Chondrocyte (in vitro differentiated cells): ENCODE measurements around the gene EIF4A3. TPM values are rescaled to one million over a fixed set of nuclear protein-coding genes. Genes with fewer than 3 reads are reported as not detected.

Experiments used
- DNase-seq: peaks from one replicate; pipeline ENCODE4 v3.0.0; 2021; ENCODE audit warnings: mixed read lengths, low spot score
- H3K27ac Mint-ChIP-seq: one replicate; pipeline ENCODE4 v1.8.0; 2021; ENCODE audit warnings: mild to moderate bottlenecking, moderate library complexity, mixed read lengths; ENCODE audit not compliant: unreplicated experiment
- H3K27me3 Mint-ChIP-seq: 2 replicates; pipeline ENCODE4 v1.8.0; 2021; ENCODE audit warnings: low read depth, mixed read lengths
- H3K36me3 Mint-ChIP-seq: 2 replicates; pipeline ENCODE4 v1.8.0; 2021; ENCODE audit warnings: low read depth, mixed read lengths
- H3K4me1 Mint-ChIP-seq: 2 replicates; pipeline ENCODE4 v1.8.0; 2021; ENCODE audit warnings: low read depth, mild to moderate bottlenecking, mixed read lengths
- H3K4me3 Mint-ChIP-seq: one replicate; pipeline ENCODE4 v1.8.0; 2021; ENCODE audit warnings: mild to moderate bottlenecking, moderate library complexity, mixed read lengths; ENCODE audit not compliant: unreplicated experiment
- H3K9me3 Mint-ChIP-seq: 2 replicates; pipeline ENCODE4 v1.8.0; 2021; ENCODE audit warnings: low read depth, mixed read lengths
- total RNA-seq: library from RNA; stranded (reverse); gene quantifications from 3 replicates; pipeline ENCODE4 v1.2.1, GENCODE V29; 2021
- TF ChIP-seq, protein P1 (sequence below): fragments of 200-600 bp; sonication (generic); IDR thresholded peaks from 2 replicates; pipeline ENCODE4 v1.5.0; 2021; ENCODE audit warnings: antibody characterized with exemption, mild to moderate bottlenecking, moderate library complexity

EIF4A3 gene
- total RNA-seq, 1 donor from 2014 or later: 64.0 TPM

GRCh38 chr17:80173916-80174315 lies 27.0 kb upstream of the EIF4A3 start:
- H3K27ac Mint-ChIP-seq: no peak overlapping the region
- H3K4me1 Mint-ChIP-seq: no peaks in the 10 kb centered on the region
- no peak for DNase-seq
- peaks cover 10% of the 10 kb centered on the region for H3K27me3 Mint-ChIP-seq
- H3K36me3 Mint-ChIP-seq: peaks cover 1% of the 10 kb centered on the region
- TF ChIP-seq, protein P1, sequence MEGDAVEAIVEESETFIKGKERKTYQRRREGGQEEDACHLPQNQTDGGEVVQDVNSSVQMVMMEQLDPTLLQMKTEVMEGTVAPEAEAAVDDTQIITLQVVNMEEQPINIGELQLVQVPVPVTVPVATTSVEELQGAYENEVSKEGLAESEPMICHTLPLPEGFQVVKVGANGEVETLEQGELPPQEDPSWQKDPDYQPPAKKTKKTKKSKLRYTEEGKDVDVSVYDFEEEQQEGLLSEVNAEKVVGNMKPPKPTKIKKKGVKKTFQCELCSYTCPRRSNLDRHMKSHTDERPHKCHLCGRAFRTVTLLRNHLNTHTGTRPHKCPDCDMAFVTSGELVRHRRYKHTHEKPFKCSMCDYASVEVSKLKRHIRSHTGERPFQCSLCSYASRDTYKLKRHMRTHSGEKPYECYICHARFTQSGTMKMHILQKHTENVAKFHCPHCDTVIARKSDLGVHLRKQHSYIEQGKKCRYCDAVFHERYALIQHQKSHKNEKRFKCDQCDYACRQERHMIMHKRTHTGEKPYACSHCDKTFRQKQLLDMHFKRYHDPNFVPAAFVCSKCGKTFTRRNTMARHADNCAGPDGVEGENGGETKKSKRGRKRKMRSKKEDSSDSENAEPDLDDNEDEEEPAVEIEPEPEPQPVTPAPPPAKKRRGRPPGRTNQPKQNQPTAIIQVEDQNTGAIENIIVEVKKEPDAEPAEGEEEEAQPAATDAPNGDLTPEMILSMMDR: no peak
- H3K9me3 Mint-ChIP-seq: no peaks in the 10 kb centered on the region
- no peak overlapping the region for H3K4me3 Mint-ChIP-seq

- Mint-ChIP-seq H3K4me3 (no peak overlapping the region), H3K9me3 (no peaks in the 10 kb centered on the region), H3K4me1 (peaks cover 3% of the 10 kb centered on the region), H3K36me3 (peaks cover 2% of the 10 kb centered on the region), H3K27me3 (peaks cover 6% of the 10 kb centered on the region), H3K27ac (no peak overlapping the region)
- TF ChIP-seq, protein P1: no peak
- no peak for DNase-seq
Observed at GRCh38 chr17:80173126-80173525, 26.2 kb upstream of the EIF4A3 start.

DNA sequence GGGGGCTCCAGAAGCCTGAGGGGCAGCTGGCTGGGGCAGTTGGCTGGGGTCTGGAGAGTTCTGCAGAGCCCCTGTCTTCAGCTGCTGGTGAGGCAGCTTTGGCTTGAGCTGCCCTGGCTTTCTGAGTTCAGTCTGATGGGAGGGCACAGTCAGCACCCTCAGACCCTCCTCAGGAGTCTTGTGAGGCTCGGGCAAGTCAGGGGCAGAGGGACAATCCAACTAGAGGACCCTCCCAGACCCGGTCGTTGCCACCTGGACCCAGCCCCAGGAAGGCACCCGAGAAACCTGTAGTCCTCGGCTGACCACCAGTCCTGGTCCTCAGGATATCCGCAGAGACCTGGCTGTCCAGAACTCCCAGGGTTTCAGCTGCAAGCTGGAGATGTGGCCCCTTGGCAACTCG lies 24.8 kb upstream of the EIF4A3 start:
- Mint-ChIP-seq H3K4me1 (peaks cover 4% of the 10 kb centered on the region), H3K4me3 (no peak overlapping the region), H3K9me3 (no peaks in the 10 kb centered on the region), H3K27ac (no peak overlapping the region), H3K27me3 (peaks cover 6% of the 10 kb centered on the region), H3K36me3 (peaks cover 2% of the 10 kb centered on the region)
- no peak for DNase-seq
- TF ChIP-seq, protein P1: no peak

- no peaks in the 10 kb centered on the region for H3K9me3 Mint-ChIP-seq
- DNase-seq: no peak
- no peak within 1 kb of the TSS for H3K27ac Mint-ChIP-seq
- TF ChIP-seq, protein P1: no peak
- peaks cover 4% of the 10 kb centered on the region for H3K4me1 Mint-ChIP-seq
- H3K27me3 Mint-ChIP-seq: peaks cover 6% of the 10 kb centered on the region
- peaks cover 2% of the 10 kb centered on the region for H3K36me3 Mint-ChIP-seq
- no peak within 1 kb of the TSS for H3K4me3 Mint-ChIP-seq
Observed at GRCh38 chr17:80169784-80170500, 23.0 kb upstream of the EIF4A3 start, which contains the start of gene CARD14. Gene CARD14, plus strand, starts transcription at chr17:80170030. Its CDS starts 11,409 bp downstream, at chr17:80181439.

GRCh38 chr17:80169107-80169506 lies 22.2 kb upstream of the EIF4A3 start:
- peaks cover 4% of the 10 kb centered on the region for H3K4me1 Mint-ChIP-seq
- no peak overlapping the region for H3K27ac Mint-ChIP-seq
- DNase-seq: no peak

More at GRCh38 chr17:80169107-80169506, 22.2 kb upstream of the EIF4A3 start:
- Mint-ChIP-seq H3K4me3 (no peak overlapping the region), H3K27me3 (peaks cover 8% of the 10 kb centered on the region), H3K36me3 (peaks cover 2% of the 10 kb centered on the region), H3K9me3 (no peaks in the 10 kb centered on the region)
- TF ChIP-seq, protein P1: no peak
